Activated CD8-positive, alpha-beta memory T cell treated with anti-CD3 and anti-CD28 coated beads for 24 hours (primary cell): ENCODE data around the gene MMD2.
A peak's percentile ranks its signal among the peaks of the same experiment; 100 is the strongest.
"Not testable (repeated sequence)": the region's sequence is repeated elsewhere in the genome, so short reads cannot be mapped to it uniquely, and the experiment has no call there.

ENCODE experiments used
- DNase-seq: peaks from one replicate; pipeline ENCODE4 v3.0.0-alpha.2; 2020

MMD2 gene

GRCh38 chr7:4893188-4893587, 65.8 kb downstream of the MMD2 start:
- DNase-seq: not testable (repeated sequence)

- not testable (repeated sequence) for DNase-seq
Observed at GRCh38 chr7:4891522-4891921, 67.5 kb downstream of the MMD2 start.

GRCh38 chr7:4889682-4890081, 69.3 kb downstream of the MMD2 start:
- no peak for DNase-seq

- DNase-seq: no peak
Observed at GRCh38 chr7:4888161-4888560, 70.8 kb downstream of the MMD2 start.

- DNase-seq: no peak
Observed at GRCh38 chr7:4886671-4887070, 72.3 kb downstream of the MMD2 start.

- no peak for DNase-seq
Observed at GRCh38 chr7:4885317-4885807, 73.6 kb downstream of the MMD2 start.

- no peak for DNase-seq
Observed at GRCh38 chr7:4884164-4884563, 74.8 kb downstream of the MMD2 start.

GRCh38 chr7:4883372-4884144, 75.4 kb downstream of the MMD2 start, which contains the start of gene RADIL:
RADIL (minus strand) TSS chr7:4883716; CDS start chr7:4878139, 5,577 bp downstream.
- peak; percentile 94 for DNase-seq

- no peak for DNase-seq
Observed at GRCh38 chr7:4883033-4883371, 76.0 kb downstream of the MMD2 start.

GRCh38 chr7:4882169-4883032, 76.6 kb downstream of the MMD2 start:
- peak; percentile 63 for DNase-seq

GRCh38 chr7:4880218-4880617, 78.8 kb downstream of the MMD2 start:
- DNase-seq: no peak

GRCh38 chr7:4879396-4880081, 79.4 kb downstream of the MMD2 start:
- DNase-seq: no peak

GRCh38 chr7:4878336-4879335, 80.4 kb downstream of the MMD2 start:
- no peak for DNase-seq

GRCh38 chr7:4876586-4876985, 82.4 kb downstream of the MMD2 start:
- DNase-seq: no peak

GRCh38 chr7:4875391-4875790, 83.6 kb downstream of the MMD2 start:
- no peak for DNase-seq

GRCh38 chr7:4873071-4873944, 85.7 kb downstream of the MMD2 start:
- no peak for DNase-seq

GRCh38 chr7:4871930-4872675, 86.9 kb downstream of the MMD2 start:
- no peak for DNase-seq

- no peak for DNase-seq
Observed at GRCh38 chr7:4871056-4871680, 87.8 kb downstream of the MMD2 start.

- DNase-seq: no peak
Observed at GRCh38 chr7:4868493-4868892, 90.5 kb downstream of the MMD2 start.
